HG03135 (cell line): ENCODE results near the gene SATB2.

Experiments
- ATAC-seq: cut with Tn5 transposase; IDR thresholded peaks from one replicate; pipeline ENCODE4 v1.9.1; 2021; ENCODE audit warnings: mild to moderate bottlenecking, moderate library complexity; ENCODE audit not compliant: unreplicated experiment

Gene SATB2

GRCh38 chr2:199409759-199410529 lies 47.8 kb downstream of the SATB2 start:
- no peak for ATAC-seq

DNA sequence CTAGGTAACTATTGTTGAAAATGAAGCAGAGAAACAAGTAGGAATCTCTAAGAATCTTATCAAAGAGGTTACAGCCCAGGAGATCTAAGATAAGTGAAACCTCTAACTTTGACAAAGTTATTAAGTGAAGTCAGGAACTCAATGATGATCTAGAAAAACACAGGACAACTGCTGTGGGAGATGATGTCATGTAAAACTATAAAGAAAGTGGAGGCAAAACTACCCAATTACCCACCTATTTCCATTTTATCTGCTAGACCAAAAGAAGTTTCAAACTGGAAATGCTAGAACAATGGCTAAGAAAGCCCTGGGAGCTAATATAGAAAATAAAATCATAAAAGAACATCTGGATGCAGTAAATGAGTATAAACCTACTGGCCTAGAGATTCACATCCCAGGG lies 50.3 kb downstream of the SATB2 start:
- ATAC-seq, result no peak

DNA sequence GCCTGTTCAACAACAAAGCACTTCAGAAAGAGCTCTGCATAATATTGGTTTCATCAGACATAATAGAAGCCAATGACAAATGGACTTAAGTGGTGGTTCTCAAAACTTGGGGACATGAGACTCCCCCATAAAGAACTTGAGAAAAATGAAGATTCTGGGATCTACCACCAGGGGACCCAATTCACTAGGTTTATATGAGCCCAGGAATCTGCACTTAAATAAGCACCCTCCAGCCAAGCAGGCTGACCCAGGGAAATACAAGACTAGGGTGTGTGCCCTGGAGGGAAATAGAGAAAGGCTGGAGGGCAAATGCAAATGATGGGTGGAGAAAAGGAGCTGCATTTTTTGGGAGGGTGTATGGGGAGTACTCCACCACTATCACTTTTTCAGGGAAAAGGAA lies 52.5 kb downstream of the SATB2 start:
- no peak for ATAC-seq

GRCh38 chr2:199404841-199405240 lies 52.9 kb downstream of the SATB2 start:
- no peak for ATAC-seq

- no peak for ATAC-seq
Observed at GRCh38 chr2:199395311-199395710, 62.4 kb downstream of the SATB2 start.

DNA sequence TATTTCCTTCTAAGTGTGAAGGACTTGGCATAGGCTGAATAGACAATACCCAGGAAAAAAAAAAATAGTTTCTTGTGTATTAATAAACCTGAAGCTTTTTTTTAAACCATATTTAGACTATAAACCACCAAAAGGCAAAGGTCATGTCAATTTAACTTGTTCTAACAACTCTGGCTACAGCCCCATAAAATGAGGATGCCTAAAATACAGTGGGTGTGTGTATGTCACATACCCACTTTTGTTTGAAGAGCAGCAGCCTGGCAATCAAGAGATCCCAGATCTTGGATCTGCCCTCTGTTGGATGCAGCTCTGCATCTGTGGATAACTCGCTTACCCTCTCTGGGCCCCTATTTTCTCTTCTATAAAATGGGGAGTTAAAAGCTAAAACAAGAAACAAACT lies 65.4 kb downstream of the SATB2 start:
- ATAC-seq, result no peak

- ATAC-seq, result no peak
Observed at GRCh38 chr2:199388728-199389268, 68.9 kb downstream of the SATB2 start.

DNA sequence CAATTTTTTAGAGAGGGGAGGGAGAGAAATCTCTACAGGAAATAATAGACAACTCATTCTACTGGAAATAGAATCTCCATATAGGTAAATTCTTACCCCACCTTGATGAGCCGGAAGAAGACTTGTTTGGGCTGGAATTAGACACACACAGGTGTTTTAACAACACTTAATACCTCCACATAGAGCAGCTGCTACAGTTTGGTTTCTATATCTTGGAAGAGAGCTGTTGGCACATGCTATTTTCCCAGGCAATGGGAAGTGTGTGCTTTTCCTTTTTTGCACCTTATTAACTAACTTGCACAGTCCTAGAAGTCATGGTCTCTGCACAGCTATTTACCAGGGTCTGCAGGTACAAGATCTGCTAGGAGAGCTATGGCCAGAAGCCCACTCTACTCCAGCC lies 73.7 kb downstream of the SATB2 start:
- no peak for ATAC-seq

DNA sequence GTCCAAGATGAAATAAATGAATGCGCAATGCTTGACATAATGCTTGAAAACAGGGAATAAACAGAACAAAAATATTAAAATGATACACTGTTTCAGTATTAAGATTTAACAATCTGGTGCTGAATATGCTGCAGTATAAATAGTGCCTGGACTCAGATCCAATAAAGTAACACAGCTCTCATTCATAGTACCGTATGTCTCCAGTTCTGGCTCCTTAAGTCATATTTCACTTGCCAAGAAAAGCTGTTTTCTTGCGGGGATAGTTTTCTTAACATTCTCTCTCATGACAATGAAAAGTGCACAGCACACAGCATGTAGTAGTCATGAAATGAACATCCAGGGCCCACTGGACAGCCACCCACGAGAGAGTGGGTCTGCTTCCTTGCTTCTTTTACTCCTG lies 74.7 kb downstream of the SATB2 start:
- no peak for ATAC-seq

DNA sequence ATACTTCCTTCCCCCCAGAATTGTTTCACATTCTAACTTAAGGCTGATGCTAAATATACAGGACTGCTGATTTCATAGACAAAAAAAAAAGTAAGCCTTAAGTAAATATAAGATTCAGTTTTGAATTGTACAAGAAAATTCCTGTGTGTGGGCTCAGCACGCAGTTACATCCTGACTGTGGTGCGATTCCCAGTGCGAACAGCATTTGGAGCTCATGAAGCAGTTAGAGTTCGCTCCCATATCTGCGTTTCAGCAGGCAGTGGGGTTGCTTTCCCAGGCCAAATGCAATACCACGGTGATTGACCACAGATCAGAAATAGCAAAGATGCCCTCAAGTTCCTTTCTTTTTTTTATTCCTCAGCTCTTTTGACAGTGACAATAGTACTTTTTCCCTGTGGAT lies 75.6 kb downstream of the SATB2 start:
- no peak for ATAC-seq

GRCh38 chr2:199381531-199381930 lies 76.2 kb downstream of the SATB2 start:
- ATAC-seq, result no peak

GRCh38 chr2:199378948-199379650 lies 78.6 kb downstream of the SATB2 start:
- no peak for ATAC-seq

DNA sequence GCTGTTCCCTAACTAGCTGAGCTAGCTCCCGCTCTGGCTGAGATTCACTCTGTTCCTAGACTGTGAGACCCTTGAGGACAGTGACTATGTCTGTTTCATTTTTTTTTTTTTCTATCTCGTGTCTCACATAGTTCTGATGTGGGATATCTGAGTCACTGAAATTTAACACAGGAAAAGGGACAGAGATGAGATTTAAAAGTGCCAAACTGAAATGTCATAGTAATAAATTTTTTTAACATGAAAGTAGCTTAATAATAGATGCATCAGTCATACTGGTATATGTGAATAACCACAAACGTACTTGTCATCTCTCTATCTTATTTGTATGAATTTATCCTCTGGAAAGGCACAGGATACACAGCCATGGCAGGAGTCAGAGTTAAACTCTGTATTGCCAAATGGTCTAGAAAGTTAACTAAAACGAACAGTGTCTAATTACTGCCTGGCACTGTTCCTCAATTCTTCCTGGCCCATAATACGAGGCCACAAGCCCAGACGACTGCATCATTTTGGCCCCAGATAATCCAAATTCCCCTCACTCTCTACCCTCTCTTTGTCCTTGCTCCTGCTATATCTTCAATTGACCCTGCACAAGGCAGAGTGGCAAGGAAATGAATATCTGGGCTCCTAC lies 87.5 kb downstream of the SATB2 start:
- no peak for ATAC-seq

DNA sequence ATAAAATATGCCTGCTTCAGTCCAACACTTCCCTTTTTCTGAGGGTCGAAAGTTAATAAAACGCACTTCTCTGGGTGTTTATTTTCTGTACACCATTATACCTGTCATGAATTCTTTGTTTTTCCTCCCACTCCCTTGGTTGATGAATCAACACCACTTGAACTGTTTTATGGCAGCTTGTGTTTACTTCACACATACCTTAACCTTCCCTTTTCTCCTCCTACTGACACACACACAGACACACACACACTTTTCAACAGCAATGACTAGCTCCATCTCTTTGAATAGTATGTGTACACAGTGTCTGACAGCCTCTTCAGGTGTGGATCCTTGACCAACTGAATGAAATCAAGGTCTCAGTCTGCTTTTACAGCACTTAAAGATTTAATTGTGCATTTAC lies 91.3 kb downstream of the SATB2 start:
- ATAC-seq, result no peak

DNA sequence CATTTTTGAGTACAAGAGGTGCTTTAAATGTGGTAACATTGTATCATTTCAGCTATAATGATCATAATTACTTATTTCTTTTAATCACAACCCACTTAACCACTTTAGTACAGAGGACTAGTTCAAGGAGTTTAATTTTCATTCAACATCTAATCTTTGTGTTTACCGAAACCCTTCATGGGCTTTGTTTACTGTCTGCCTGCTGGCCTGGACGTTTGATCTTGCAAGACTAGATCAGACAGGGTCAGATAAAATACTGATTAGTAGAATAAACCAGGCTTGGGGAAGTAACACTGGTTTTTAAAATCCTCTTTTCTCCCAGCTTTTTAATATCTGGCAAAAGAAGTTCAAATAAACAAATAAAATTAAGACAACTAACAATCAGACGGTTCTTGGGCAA lies 93.6 kb downstream of the SATB2 start:
- no peak for ATAC-seq

- ATAC-seq, result no peak
Observed at GRCh38 chr2:199356412-199356811, 101.3 kb downstream of the SATB2 start.

DNA sequence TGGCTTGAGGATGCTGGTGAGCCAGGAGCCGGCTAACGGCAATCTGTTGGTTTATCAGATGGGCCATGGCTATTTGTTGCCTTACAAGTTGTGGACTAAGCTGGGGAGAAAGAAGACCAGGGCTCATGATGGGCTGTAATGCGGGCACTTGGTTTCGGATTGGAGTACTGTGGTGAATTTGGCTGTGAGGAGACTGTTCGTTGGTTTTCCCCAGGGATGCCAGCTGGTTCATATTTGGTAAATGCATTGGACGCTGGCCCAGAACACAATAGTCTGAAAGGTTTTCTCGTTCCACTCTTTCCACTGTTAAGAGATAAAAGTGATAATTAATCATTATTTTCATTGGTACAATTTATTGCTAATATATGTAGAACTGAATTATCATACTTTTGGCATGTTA lies 108.9 kb downstream of the SATB2 start:
- no peak for ATAC-seq

GRCh38 chr2:199344012-199344411 lies 113.7 kb downstream of the SATB2 start:
- no peak for ATAC-seq

DNA sequence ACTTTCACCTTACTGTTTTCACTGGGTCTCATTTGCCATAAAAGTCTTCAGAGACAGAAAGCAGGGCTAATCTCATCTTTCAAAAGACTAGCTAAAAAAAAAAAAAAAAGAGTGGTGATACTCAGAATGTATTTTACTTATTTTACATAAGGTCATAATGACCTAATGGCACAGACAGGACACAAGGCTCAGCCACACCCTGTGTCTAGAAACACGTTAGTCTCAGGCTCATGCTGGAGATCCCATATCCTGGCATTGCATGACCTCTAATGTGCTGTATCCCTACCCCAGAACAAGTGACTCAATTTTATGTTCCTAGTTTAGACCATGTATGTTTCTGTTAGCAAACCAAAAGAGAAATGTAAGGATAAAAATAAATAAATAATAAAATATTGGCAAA lies 115.4 kb downstream of the SATB2 start:
- ATAC-seq, result no peak

DNA sequence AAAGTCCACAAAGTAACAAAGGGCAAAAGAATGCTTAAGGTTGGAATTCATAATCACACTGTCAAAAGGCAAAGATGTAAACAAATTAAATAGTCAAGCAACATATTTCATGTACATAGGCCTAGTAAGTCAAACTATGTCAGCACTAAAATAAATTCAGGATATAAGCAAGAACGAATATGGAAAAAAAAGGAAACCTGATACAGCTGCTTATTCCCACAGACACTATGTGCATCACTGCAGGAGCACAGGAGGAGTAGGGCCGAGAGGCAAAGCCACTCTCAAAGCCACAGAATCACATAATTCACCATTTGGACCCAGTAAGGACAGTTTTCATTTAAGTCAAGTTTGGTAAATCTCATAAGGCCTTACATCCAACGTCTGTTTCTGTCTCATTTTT lies 116.6 kb downstream of the SATB2 start:
- no peak for ATAC-seq

DNA sequence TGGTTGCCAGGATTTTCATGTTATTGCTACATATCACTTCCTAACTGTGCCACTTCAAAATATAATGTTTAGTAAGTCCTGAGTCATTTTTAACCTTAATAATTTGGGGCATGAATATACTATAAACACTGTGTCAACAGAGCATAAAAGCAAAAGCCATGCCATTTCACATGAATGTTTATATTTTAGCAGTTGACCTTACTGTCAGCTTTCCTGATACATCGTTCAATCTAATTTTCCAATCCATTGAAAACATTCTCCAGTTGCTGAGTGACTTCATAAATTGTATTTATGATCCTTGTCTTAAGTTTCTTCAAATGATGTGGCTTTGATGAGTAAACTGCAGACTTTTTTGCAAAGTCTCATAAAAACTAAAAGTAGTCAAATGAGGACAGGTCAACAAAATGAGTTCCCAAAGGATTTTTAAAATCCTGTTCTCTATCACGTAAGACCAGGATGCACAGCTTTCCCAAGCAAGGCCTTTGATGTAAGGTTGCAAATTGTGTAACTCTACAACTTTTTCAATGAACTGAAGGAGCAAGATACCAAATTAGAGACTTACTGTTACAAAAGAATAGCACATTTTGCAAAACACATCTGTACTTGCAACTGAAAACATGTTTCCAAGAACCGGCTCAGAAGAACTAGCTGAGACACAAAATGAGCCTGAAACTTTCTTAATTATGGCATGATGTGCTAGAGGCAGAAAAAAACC lies 117.7 kb downstream of the SATB2 start:
- ATAC-seq, result no peak
